A549 (cell line): Measurements from ENCODE around the gene MAN2B2. TPM values are rescaled to one million over a fixed set of nuclear protein-coding genes. Genes with fewer than 3 reads are reported as not detected.
A peak's percentile ranks its signal among the peaks of the same experiment; 100 is the strongest.

ENCODE experiments used
- ATAC-seq, 2 experiments: fragments of 200-7000 bp in 1 of 2; fragments of >200 bp in 1 of 2; cut with Nextera tagmentation in 1 of 2; cut with Tn5 transposase in 1 of 2; 3 replicates each; pipeline versions ENCODE4 v1.8.0 to v1.9.1; 2018 to 2020; ENCODE audit warnings: mild to moderate bottlenecking in 1 of 2, moderate library complexity in 1 of 2
- CTCF ChIA-PET: fragments of 300-600 bp; sonication (Branson Sonifier 250); formaldehyde crosslinking; extraction: SDS; loops from one replicate; lab custom pipeline; 2021; ENCODE audit warnings: antibody characterized with exemption, inconsistent platforms; lab: Yijun Ruan, JAX
- POLR2A ChIA-PET: fragments of 350-600 bp; formaldehyde crosslinking; extraction: SDS; loops from one replicate; lab custom pipeline; 2021; ENCODE audit warnings: antibody characterized with exemption, inconsistent platforms; lab: Yijun Ruan, JAX
- DNase-seq, 2 experiments: peaks; one replicate each; pipeline versions ENCODE4 v3.0.0 to v3.0.0-alpha.2; 2011 to 2016; ENCODE audit warnings: low read depth in 1 of 2, low spot score in 1 of 2
- FAIRE-seq: peaks from 2 replicates; lab custom pipeline; 2011; peaks lifted over from hg19 to GRCh38; lab: Jason Lieb, UNC
- H3K27ac ChIP-seq, 2 experiments: fragments of >200 bp; sonication (Bioruptor Twin); formaldehyde crosslinking; 3 replicates each; pipeline ENCODE4 v1.5.1; 2016 to 2017
- H3K4me1 ChIP-seq: fragments of >200 bp; sonication (Bioruptor Twin); formaldehyde crosslinking; 3 replicates; pipeline ENCODE4 v1.6.1; 2016
- H3K4me2 ChIP-seq: fragments of >200 bp; sonication (Bioruptor Twin); formaldehyde crosslinking; 3 replicates; pipeline ENCODE4 v1.6.1; 2016
- H3K4me3 ChIP-seq: fragments of >200 bp; sonication (Bioruptor Twin); formaldehyde crosslinking; 3 replicates; pipeline ENCODE4 v1.5.1; 2016
- H3K9me3 ChIP-seq: fragments of >200 bp; sonication (Bioruptor Twin); formaldehyde crosslinking; 3 replicates; pipeline ENCODE4 v1.6.1; 2016
- CBX2 ChIP-seq: fragments of 200-600 bp; sonication (generic); IDR thresholded peaks from 2 replicates; pipeline ENCODE4 v1.6.1; 2016; ENCODE audit warnings: low read depth, mild to moderate bottlenecking, borderline replicate concordance
- CHD2 ChIP-seq: fragments of 150-350 bp; IDR thresholded peaks from 2 replicates; pipeline ENCODE4 v1.6.1; 2014; ENCODE audit warnings: low read length; ENCODE audit not compliant: partially characterized antibody
- EHMT2 ChIP-seq: fragments of 200-600 bp; sonication (generic); IDR thresholded peaks from 2 replicates; pipeline ENCODE4 v1.6.1; 2016; ENCODE audit warnings: antibody characterized with exemption, low read depth, mild to moderate bottlenecking, moderate library complexity
- FOSL2 ChIP-seq, 2 experiments: fragments of 450-650 bp in 1 of 2; fragments of >200 bp in 1 of 2; sonication (Bioruptor Twin) in 1 of 2; formaldehyde crosslinking; IDR thresholded peaks; 2 replicates each; pipeline versions ENCODE4 v1.5.0 to v1.6.1; 2016 to 2020; ENCODE audit warnings: mild to moderate bottlenecking in 1 of 2, moderate library complexity in 1 of 2
- JUN ChIP-seq, 2 experiments: fragments of >200 bp; sonication (Bioruptor Twin); formaldehyde crosslinking; IDR thresholded peaks; 2 replicates in 1 of 2; 3 replicates in 1 of 2; pipeline ENCODE4 v1.6.1; 2016 to 2017
- JUNB ChIP-seq: fragments of >200 bp; sonication (Bioruptor Twin); formaldehyde crosslinking; IDR thresholded peaks from 2 replicates; pipeline ENCODE4 v1.6.1; 2016
- MAX ChIP-seq: IDR thresholded peaks from 2 replicates; pipeline ENCODE4 v1.6.1; 2012
- NFE2L2 ChIP-seq: fragments of 150-350 bp; conservative IDR thresholded peaks from 2 replicates; pipeline ENCODE4 v1.6.1; 2014; ENCODE audit warnings: low read length
- NPAS2 ChIP-seq: fragments of 250-450 bp; sonication (Bioruptor Pico); IDR thresholded peaks from 2 replicates; pipeline ENCODE4 v1.8.0; 2022; ENCODE audit warnings: mild to moderate bottlenecking, moderate library complexity, borderline replicate concordance
- NR3C1 ChIP-seq: fragments of >200 bp; sonication (Bioruptor Twin); formaldehyde crosslinking; IDR thresholded peaks from 3 replicates; pipeline ENCODE4 v1.6.1; 2017
- PBX3 ChIP-seq: IDR thresholded peaks from 2 replicates; pipeline ENCODE4 v1.6.1; 2012
- PHF8 ChIP-seq: fragments of 200-600 bp; sonication (generic); IDR thresholded peaks from 2 replicates; pipeline ENCODE4 v1.6.1; 2016; ENCODE audit warnings: low read depth, mild to moderate bottlenecking, antibody characterized with exemption, moderate library complexity, borderline replicate concordance
- POLR2A ChIP-seq: IDR thresholded peaks from 2 replicates; pipeline ENCODE4 v1.6.1; 2012; ENCODE audit warnings: mild to moderate bottlenecking, low read length
- RARB ChIP-seq: fragments of 250-450 bp; sonication (Bioruptor Pico); IDR thresholded peaks from 2 replicates; pipeline ENCODE4 v1.8.0; 2021; ENCODE audit warnings: mild to moderate bottlenecking, moderate library complexity
- REST ChIP-seq: fragments of 200-600 bp; sonication (generic); IDR thresholded peaks from 2 replicates; pipeline ENCODE4 v1.6.1; 2016; ENCODE audit warnings: antibody characterized with exemption, mild to moderate bottlenecking, moderate library complexity
- RFX5 ChIP-seq: fragments of 450-650 bp; IDR thresholded peaks from 2 replicates; pipeline ENCODE4 v1.7.1; 2014; ENCODE audit warnings: antibody characterized with exemption, mild to moderate bottlenecking, moderate library complexity
- SMC3 ChIP-seq: fragments of >200 bp; sonication (Bioruptor Twin); formaldehyde crosslinking; IDR thresholded peaks from 3 replicates; pipeline ENCODE4 v1.6.1; 2018; ENCODE audit warnings: inconsistent platforms
- TFCP2L1 ChIP-seq: fragments of 250-450 bp; sonication (Bioruptor Pico); IDR thresholded peaks from 2 replicates; pipeline ENCODE4 v1.5.0; 2021; ENCODE audit warnings: mild to moderate bottlenecking
- WGBS: methylation state at CpG from one replicate; pipeline ENCODE4 v1.1.6; 2017; ENCODE audit errors: missing lambda C conversion rate; 5-methylcytosine and 5-hydroxymethylcytosine counted together
- polyA minus RNA-seq: library from RNA; depleted of rRNA, polyadenylated mRNA; stranded (reverse); fragments of >200 nt; gene quantifications from 2 replicates; pipeline ENCODE4 v1.2.3, GENCODE V29; 2011; rRNA and poly(A)+ RNA removed
- polyA plus RNA-seq, 4 experiments: library from polyadenylated mRNA; depleted of rRNA in 3 of 4; stranded (reverse); fragments of >200 nt; fragmentation: RNase III in 1 of 4; extraction: RNeasy Plus Mini Kit Qiagen cat#74134 plus additional on column Dnase treatment in 1 of 4; gene quantifications; 2 replicates in 3 of 4; 3 replicates in 1 of 4; pipeline ENCODE4 v1.2.3, GENCODE V29; 2011 to 2017

MAN2B2 gene
- polyA plus RNA-seq (2011; rRNA removed) (6.3 and 6.5 TPM in 2 replicates), polyA plus RNA-seq (2017; fragmentation: RNase III; extraction: RNeasy Plus Mini Kit Qiagen cat#74134 plus additional on column Dnase treatment) (7.5 to 8.4 TPM (median 8.4 TPM) in 3 replicates), polyA minus RNA-seq (10.6 and 11.0 TPM in 2 replicates)
- 6.2 and 8.4 TPM in 2 replicates for polyA plus RNA-seq (2012; cell fraction: cytosol; rRNA removed)
- 17.8 and 25.6 TPM in 2 replicates for polyA plus RNA-seq (2012; cell fraction: nucleus; rRNA removed)

GRCh38 chr4:6574747-6575502, at the start of gene MAN2B2:
TSS of gene MAN2B2 (plus strand) at chr4:6575189. CDS start at chr4:6575211, 22 bp downstream.
- Histone ChIP-seq H3K9me3 (no peaks in the 10 kb centered on the region), H3K27ac (peak within 1 kb of the TSS; percentile 83 to 91), H3K4me2 (peak within 1 kb of the TSS; percentile 98), H3K4me3 (peak within 1 kb of the TSS; percentile 75), H3K4me1 (peaks cover 5% of the 10 kb centered on the region; the same call in 1 of the 3 replicates)
- FAIRE-seq (no peak), ATAC-seq (peak; percentile 91 to 97), DNase-seq (peak; percentile 64 to 78)
- peak; percentile 85 for TF ChIP-seq POLR2A
- TF ChIP-seq SMC3, result no peak
- no peak for TF ChIP-seq RARB
- TF ChIP-seq MAX, result peak; percentile 42; the same call in 1 of the 2 replicates
- peak in 1 of 2 experiments; percentile 35; a peak in 1 of 5 replicates for TF ChIP-seq JUN (IDR thresholded peaks at IDR 0.05)
- peak; percentile 97; the same call in 1 of the 2 replicates for TF ChIP-seq PHF8
- ChIA-PET POLR2A (interaction anchor here (0.6 to 1.5 kb wide), 8 partner anchors 13 to 99 kb away, joined by 3 to 9 read pairs (median 4); a partner anchor contains a TSS), CTCF (interaction anchor here (0.8 to 1.1 kb wide), 3 partner anchors 12 to 29 kb away, joined by 3 to 4 read pairs (median 3); no protein-coding TSS in a partner anchor)
- 1% methylated on average over 9 of the region's 62 CpGs for WGBS

- ATAC-seq (no peak), DNase-seq (no peak)
- WGBS, result 77% methylated on average over 9 of the region's 9 CpGs
- TF ChIP-seq NFE2L2 (no peak), CHD2 (no peak), RFX5 (no peak), FOSL2 (IDR thresholded peaks at IDR 0.05) (no peak), FOSL2 (CRISPR knock-in tag; IDR thresholded peaks at IDR 0.05) (no peak), NR3C1 (no peak), EHMT2 (no peak), PBX3 (no peak), JUN (IDR thresholded peaks at IDR 0.05) (no peak), JUNB (no peak), CBX2 (no peak), PHF8 (no peak), TFCP2L1 (no peak), REST (no peak), NPAS2 (CRISPR knock-in tag) (no peak)
- TF ChIP-seq, all 56 proteins: peak for 0
- no peak for FAIRE-seq
- H3K27ac ChIP-seq, result no peak overlapping the region
- H3K4me2 ChIP-seq, result no peak overlapping the region
- POLR2A ChIA-PET, result no interaction called here
- H3K4me1 ChIP-seq, result no peaks in the 10 kb centered on the region
- H3K4me3 ChIP-seq, result no peak overlapping the region
- CTCF ChIA-PET, result interaction anchor here (1.9 to 5.7 kb wide), 2 partner anchors 16 to 21 kb away, joined by 4 to 34 read pairs; no protein-coding TSS in a partner anchor
- no peaks in the 10 kb centered on the region for H3K9me3 ChIP-seq
These were observed 49.5 kb upstream of the MAN2B2 start for GRCh38 chr4:6525474-6525873.
